KOPT-K1 (cell line): ENCODE results near the gene ZNF319.

Source experiments
- H3K27ac ChIP-seq: fragments of 200-600 bp; sonication (generic); 2 replicates; pipeline ENCODE4 v1.5.1; 2016; ENCODE audit warnings: antibody characterized with exemption, mild to moderate bottlenecking, low read depth, low read length; ENCODE audit not compliant: poor library complexity, severe bottlenecking
- H3K36me3 ChIP-seq: fragments of 200-600 bp; sonication (generic); 2 replicates; pipeline ENCODE4 v1.5.1; 2017; ENCODE audit warnings: antibody characterized with exemption, mild to moderate bottlenecking, low read length, moderate library complexity; ENCODE audit not compliant: insufficient read depth
- H3K9me3 ChIP-seq: fragments of 200-600 bp; sonication (generic); 2 replicates; pipeline ENCODE4 v1.5.1; 2017; ENCODE audit warnings: antibody characterized with exemption, low read length, mild to moderate bottlenecking; ENCODE audit not compliant: insufficient read depth, poor library complexity, severe bottlenecking

Gene ZNF319

GRCh38 chr16:57999971-58000705 is at the start of gene ZNF319:
Gene ZNF319 (minus strand): TSS chr16:58000672. CDS start chr16:57998265, 2,407 bp downstream.
- Histone ChIP-seq H3K27ac (peak within 1 kb of the TSS; percentile 62), H3K36me3 (peaks cover 54% of the 10 kb centered on the region), H3K9me3 (no peaks in the 10 kb centered on the region)

DNA sequence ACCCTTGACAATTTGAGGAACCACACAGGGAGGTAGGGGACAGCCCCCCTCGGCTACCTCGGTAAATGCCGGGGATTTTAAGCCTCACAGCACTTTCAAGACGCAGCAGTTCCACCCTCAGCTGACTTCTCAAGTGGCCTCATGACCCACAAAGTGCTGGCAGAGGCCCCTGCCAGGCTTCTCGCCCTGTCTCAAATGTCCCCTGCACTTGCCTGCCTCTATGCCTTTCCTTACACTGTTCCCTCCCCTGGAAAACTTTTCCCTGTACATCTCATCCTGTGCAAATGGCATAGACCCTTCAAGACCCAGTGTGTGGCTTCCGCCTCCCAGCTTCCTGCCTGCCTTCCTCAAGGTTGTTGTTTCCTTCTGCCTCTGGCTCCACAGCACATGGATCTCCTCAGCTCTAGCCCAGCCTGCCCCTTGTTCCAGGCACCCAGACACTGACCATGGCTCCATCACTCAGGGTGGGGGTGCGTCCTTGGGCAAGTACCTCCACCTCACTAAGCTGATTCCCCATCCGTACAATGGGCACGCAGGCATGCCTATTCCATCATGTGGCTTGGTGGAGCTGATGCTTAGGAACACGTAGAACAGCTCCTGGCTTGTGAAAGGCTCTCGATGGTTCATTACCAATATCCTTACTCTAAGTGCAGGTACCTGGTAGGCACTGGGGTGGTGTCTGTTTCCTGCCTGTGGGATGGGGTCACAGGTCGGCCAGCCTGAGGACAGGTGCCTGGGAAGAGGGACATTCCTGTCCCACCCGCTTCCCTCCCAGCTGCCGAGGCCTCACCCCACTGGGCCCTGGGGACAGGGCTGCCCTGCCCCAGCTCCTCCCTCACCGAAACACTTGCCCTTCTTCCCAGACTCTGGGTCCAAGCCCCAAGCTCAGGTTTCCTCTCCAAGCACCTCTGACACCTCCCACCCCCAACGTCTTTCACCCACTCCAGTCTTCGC is 49.0 kb upstream of the ZNF319 start:
- Histone ChIP-seq H3K36me3 (no peaks in the 10 kb centered on the region), H3K9me3 (no peaks in the 10 kb centered on the region), H3K27ac (no peak overlapping the region)

DNA sequence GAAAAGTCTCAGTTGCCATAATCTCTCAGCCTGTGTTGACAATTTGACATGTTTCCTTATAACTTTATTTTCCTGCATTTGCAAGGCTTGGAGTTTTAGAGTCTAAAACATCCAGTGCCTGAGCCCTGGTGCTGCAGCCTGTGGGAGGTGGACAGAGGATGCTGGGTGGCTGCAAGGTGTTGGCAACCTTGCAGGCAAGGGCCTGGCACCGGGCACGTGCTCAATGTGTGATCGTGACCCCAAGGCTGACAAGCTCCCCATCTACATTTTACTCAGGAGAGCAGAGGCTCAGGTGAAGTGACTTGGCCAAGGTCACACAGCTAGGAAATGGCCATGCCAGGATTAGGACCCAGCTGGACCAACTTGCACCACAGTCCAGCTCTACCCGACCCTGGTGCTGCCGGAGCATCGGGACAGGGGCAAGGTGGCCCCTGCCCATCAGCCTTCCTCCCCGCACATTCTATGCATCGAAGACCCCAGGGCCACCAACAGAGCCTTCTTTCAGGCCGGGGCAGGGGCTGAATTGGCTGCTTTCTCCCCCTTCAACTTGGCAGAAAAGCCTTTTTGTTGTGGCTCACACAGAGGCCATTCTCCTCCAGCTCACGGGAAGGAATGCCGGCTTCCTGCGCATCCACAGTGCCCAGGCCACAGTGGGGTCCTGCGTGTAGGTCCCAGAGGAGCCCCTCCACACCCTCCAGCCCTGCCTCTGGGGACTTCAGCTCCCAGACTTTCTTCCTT is 48.2 kb upstream of the ZNF319 start:
- no peaks in the 10 kb centered on the region for H3K9me3 ChIP-seq
- H3K36me3 ChIP-seq, result no peaks in the 10 kb centered on the region

GRCh38 chr16:58047557-58048348 is 47.3 kb upstream of the ZNF319 start:
- Histone ChIP-seq H3K36me3 (no peaks in the 10 kb centered on the region), H3K9me3 (no peaks in the 10 kb centered on the region), H3K27ac (no peak overlapping the region)

More for the DNA sequence above, 48.2 kb upstream of the ZNF319 start:
- no peak overlapping the region for H3K27ac ChIP-seq

DNA sequence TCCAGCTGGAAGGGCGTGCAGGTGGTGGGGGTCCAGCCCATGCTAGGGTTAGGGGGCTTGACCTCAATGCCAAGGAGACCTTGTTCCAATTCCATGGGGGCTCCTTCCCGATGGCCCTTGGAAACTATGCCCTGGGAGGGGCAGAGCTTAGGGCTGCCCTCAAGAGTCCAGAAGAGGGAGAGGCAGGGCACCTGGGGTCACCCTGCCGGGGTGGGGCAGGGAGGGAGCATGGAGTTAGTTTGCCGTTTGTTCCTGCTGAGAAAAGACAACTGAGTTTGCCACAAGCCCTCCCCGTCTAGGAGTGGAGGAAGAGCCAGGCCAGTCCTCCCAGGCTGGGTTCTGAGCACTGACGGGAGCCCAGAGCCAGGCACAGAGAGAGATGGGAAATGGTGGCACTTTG is 46.5 kb upstream of the ZNF319 start:
- H3K9me3 ChIP-seq, result no peaks in the 10 kb centered on the region
- no peak overlapping the region for H3K27ac ChIP-seq
- no peaks in the 10 kb centered on the region for H3K36me3 ChIP-seq

GRCh38 chr16:58046054-58046881 is 45.8 kb upstream of the ZNF319 start:
- Histone ChIP-seq H3K36me3 (no peaks in the 10 kb centered on the region), H3K9me3 (no peaks in the 10 kb centered on the region), H3K27ac (no peak overlapping the region)

DNA sequence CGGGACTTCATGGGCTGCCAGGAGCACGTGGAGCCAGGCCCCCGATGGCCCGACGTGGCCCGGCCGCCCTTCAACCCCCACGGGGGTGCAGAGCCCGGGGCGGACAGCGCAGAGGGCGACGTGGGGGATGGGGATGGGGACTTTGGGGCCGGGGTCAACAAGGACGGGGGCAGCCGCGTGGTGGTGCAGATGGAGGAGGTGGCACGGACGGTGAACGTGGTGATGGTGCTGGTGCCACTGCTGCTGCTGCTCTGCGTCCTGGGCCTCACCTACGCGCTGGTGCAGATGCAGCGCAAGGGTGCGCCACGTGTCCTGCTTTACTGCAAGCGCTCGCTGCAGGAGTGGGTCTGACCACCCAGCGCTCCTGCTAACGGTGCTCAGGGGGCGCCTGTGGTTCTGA is 44.6 kb upstream of the ZNF319 start:
- H3K36me3 ChIP-seq, result no peaks in the 10 kb centered on the region
- no peaks in the 10 kb centered on the region for H3K9me3 ChIP-seq
- H3K27ac ChIP-seq, result no peak overlapping the region

DNA sequence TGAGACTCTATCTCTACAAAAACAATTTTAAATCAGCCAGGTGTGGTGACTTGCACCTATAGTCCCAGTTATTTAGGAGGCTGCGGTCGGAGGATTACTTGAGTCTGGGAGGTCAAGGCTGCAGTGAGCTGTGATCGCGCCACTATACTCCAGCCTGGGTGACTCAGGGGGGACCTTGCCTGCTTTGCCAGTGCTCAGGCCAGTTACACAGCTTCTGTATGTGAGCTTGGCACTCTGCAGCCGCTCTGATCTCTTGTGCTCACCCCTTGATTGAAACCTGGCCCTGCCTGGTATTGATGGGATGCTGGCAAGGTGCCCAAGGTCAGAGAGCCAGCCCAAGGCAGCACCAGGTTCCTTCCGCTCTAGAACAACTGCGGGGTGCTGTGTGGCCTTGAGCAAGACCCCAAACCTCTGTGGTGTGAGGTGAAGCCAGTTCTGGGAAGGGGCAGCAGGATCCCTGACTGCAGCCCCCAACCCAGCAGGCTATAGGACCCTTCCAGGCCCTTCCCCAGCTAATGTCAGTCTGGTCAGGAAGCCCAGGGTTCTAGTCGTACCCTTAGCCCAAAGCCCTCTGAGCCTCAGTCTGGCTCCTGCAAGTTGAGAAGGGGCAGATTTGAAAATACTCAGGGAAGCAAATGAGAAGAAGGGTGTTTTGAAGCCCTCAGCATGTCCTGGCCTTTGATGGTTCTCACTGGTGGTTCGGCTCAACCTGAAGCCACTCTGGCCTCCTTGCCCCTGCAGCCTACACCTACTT is 44.0 kb upstream of the ZNF319 start:
- no peaks in the 10 kb centered on the region for H3K36me3 ChIP-seq
- H3K27ac ChIP-seq, result no peak overlapping the region
- H3K9me3 ChIP-seq, result no peaks in the 10 kb centered on the region

DNA sequence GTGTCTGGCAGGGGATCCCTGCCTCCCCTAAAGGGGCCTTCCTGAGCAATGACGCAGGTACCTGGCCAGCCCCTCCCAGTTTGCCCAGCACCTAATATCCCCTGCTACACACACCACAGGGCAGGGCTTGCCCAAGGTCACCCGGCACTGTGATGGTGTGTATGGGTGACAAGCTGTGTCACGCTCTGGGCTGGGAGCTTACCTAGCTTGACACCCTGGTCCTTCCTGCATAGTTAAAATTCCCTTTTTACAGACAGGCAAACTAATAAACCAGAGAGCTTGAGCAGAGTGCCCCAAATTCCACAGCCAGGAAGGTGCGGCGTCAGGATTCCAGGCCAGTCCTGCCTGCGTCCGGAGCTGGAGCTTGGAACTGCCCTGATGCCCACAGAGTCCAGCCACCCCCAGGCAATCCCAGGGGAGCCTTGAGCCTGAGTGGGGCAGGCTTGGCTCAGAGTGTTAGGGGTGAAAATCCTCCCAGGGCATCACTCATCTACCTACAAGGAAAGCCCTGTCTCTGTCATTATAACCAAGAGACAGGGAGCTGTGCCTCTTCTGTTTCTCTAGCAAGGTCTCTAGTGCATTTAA is 43.2 kb upstream of the ZNF319 start:
- Histone ChIP-seq H3K9me3 (no peaks in the 10 kb centered on the region), H3K27ac (no peak overlapping the region), H3K36me3 (no peaks in the 10 kb centered on the region)

DNA sequence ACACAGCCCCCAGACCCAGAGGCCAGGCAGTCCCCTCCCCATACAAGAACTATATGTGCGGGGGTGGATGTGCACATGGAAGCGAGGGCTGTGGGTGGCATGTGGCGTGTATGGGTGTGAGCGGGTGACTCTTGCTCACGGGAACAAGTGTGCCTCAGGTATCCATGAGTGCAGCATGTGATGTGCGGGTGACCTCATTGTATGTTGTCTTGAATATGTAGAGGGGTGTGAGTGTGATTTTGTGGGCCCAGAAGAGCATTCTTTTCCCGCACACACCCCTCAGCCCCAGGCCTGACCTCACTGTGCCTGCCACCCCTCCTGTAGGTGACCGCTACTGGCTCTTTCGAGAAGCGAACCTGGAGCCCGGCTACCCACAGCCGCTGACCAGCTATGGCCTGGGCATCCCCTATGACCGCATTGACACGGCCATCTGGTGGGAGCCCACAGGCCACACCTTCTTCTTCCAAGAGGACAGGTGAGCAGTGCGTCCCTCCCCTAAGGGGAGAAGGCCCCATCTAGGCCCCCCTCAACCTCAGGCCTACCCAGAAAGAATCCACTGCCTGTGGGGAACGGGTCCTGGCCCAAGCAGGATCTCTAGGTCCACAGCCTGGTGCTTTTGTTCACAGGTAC is 42.5 kb upstream of the ZNF319 start:
- H3K9me3 ChIP-seq, result no peaks in the 10 kb centered on the region
- no peaks in the 10 kb centered on the region for H3K36me3 ChIP-seq
- H3K27ac ChIP-seq, result no peak overlapping the region

- Histone ChIP-seq H3K9me3 (no peaks in the 10 kb centered on the region), H3K36me3 (no peaks in the 10 kb centered on the region), H3K27ac (no peak overlapping the region)
Measured at GRCh38 chr16:58042001-58042885, 41.8 kb upstream of the ZNF319 start.

- H3K36me3 ChIP-seq, result no peaks in the 10 kb centered on the region
- no peak overlapping the region for H3K27ac ChIP-seq
Measured at GRCh38 chr16:58041628-58041955, 41.1 kb upstream of the ZNF319 start.

More at GRCh38 chr16:58041628-58041955, 41.1 kb upstream of the ZNF319 start:
- H3K9me3 ChIP-seq, result no peaks in the 10 kb centered on the region
